ENCODE measurements around the gene OGFOD2. TPM values are rescaled to one million over a fixed set of nuclear protein-coding genes. Genes with fewer than 3 reads are reported as not detected.
"Not testable (repeated sequence)": the region's sequence is repeated elsewhere in the genome, so short reads cannot be mapped to it uniquely, and the experiment has no call there.

Gene OGFOD2
- 10 to 100 TPM; 26.8 to 31.8 TPM for total RNA-seq

- Mint-ChIP-seq H3K27me3 (no peaks in the 10 kb centered on the region), H3K4me1 (peaks cover 25% of the 10 kb centered on the region), H3K4me3 (peak within 1 kb of the TSS; percentile 97), H3K9me3 (no peaks in the 10 kb centered on the region), H3K27ac (peak within 1 kb of the TSS; percentile 100), H3K36me3 (peaks cover 1% of the 10 kb centered on the region)
- DNase-seq = peak; percentile 94
These were observed at the start of gene OGFOD2 for GRCh38 chr12:122974892-122975789. Gene OGFOD2 (plus strand): TSS chr12:122975244. CDS start chr12:122975252, 8 bp downstream.

GRCh38 chr12:122927756-122928403, 47.2 kb upstream of the OGFOD2 start:
- Mint-ChIP-seq H3K27ac (no peak overlapping the region), H3K4me3 (no peak overlapping the region), H3K27me3 (no peaks in the 10 kb centered on the region)

GRCh38 chr12:122928404-122929147, 46.5 kb upstream of the OGFOD2 start:
- Mint-ChIP-seq H3K9me3 (no peaks in the 10 kb centered on the region), H3K4me1 (peaks cover 8% of the 10 kb centered on the region), H3K4me3 (no peak overlapping the region), H3K27me3 (no peaks in the 10 kb centered on the region), H3K36me3 (no peaks in the 10 kb centered on the region), H3K27ac (no peak overlapping the region)
- DNase-seq = no peak

More at GRCh38 chr12:122927756-122928403, 47.2 kb upstream of the OGFOD2 start:
- H3K9me3 Mint-ChIP-seq = no peaks in the 10 kb centered on the region
- no peak for DNase-seq
- H3K4me1 Mint-ChIP-seq = peaks cover 8% of the 10 kb centered on the region
- no peaks in the 10 kb centered on the region for H3K36me3 Mint-ChIP-seq

GRCh38 chr12:122929148-122929538, 45.9 kb upstream of the OGFOD2 start:
- Mint-ChIP-seq H3K9me3 (no peaks in the 10 kb centered on the region), H3K27me3 (no peaks in the 10 kb centered on the region), H3K36me3 (no peaks in the 10 kb centered on the region), H3K4me1 (peaks cover 8% of the 10 kb centered on the region), H3K27ac (no peak overlapping the region), H3K4me3 (no peak overlapping the region)
- DNase-seq = no peak

- DNase-seq = no peak
- Mint-ChIP-seq H3K4me3 (no peak overlapping the region), H3K9me3 (no peaks in the 10 kb centered on the region), H3K27ac (no peak overlapping the region), H3K4me1 (peaks cover 8% of the 10 kb centered on the region), H3K36me3 (no peaks in the 10 kb centered on the region), H3K27me3 (no peaks in the 10 kb centered on the region)
These were observed 45.2 kb upstream of the OGFOD2 start for GRCh38 chr12:122929812-122930211.

GRCh38 chr12:122932207-122932606, 42.8 kb upstream of the OGFOD2 start:
- Mint-ChIP-seq H3K9me3 (no peaks in the 10 kb centered on the region), H3K36me3 (no peaks in the 10 kb centered on the region), H3K27ac (no peak overlapping the region), H3K4me1 (peaks cover 5% of the 10 kb centered on the region), H3K4me3 (no peak overlapping the region), H3K27me3 (no peaks in the 10 kb centered on the region)
- DNase-seq = no peak

GRCh38 chr12:122934722-122935121, 40.3 kb upstream of the OGFOD2 start:
- no peak overlapping the region for H3K4me3 Mint-ChIP-seq
- H3K36me3 Mint-ChIP-seq = no peaks in the 10 kb centered on the region
- DNase-seq = no peak
- no peaks in the 10 kb centered on the region for H3K9me3 Mint-ChIP-seq
- H3K27me3 Mint-ChIP-seq = no peaks in the 10 kb centered on the region
- H3K27ac Mint-ChIP-seq = no peak overlapping the region
- H3K4me1 Mint-ChIP-seq = no peaks in the 10 kb centered on the region

GRCh38 chr12:122935318-122935717, 39.7 kb upstream of the OGFOD2 start:
- Mint-ChIP-seq H3K4me3 (no peak overlapping the region), H3K36me3 (no peaks in the 10 kb centered on the region), H3K27ac (no peak overlapping the region), H3K27me3 (no peaks in the 10 kb centered on the region), H3K9me3 (no peaks in the 10 kb centered on the region), H3K4me1 (no peaks in the 10 kb centered on the region)
- no peak for DNase-seq

- Mint-ChIP-seq H3K27ac (no peak overlapping the region), H3K27me3 (no peaks in the 10 kb centered on the region), H3K36me3 (no peaks in the 10 kb centered on the region), H3K4me1 (peaks cover under 1% of the 10 kb centered on the region), H3K4me3 (no peak overlapping the region), H3K9me3 (no peaks in the 10 kb centered on the region)
- DNase-seq = no peak
These were observed 37.4 kb upstream of the OGFOD2 start for GRCh38 chr12:122937622-122938091.

GRCh38 chr12:122939125-122939524, 35.9 kb upstream of the OGFOD2 start:
- no peak overlapping the region for H3K27ac Mint-ChIP-seq
- H3K36me3 Mint-ChIP-seq = no peaks in the 10 kb centered on the region
- H3K4me3 Mint-ChIP-seq = no peak overlapping the region
- H3K9me3 Mint-ChIP-seq = no peaks in the 10 kb centered on the region
- H3K4me1 Mint-ChIP-seq = peaks cover 9% of the 10 kb centered on the region
- no peak for DNase-seq
- no peaks in the 10 kb centered on the region for H3K27me3 Mint-ChIP-seq

GRCh38 chr12:122941351-122941750, 33.7 kb upstream of the OGFOD2 start:
- not testable (repeated sequence) for H3K4me3 Mint-ChIP-seq, DNase-seq, H3K27ac Mint-ChIP-seq, H3K36me3 Mint-ChIP-seq, H3K27me3 Mint-ChIP-seq, H3K9me3 Mint-ChIP-seq
- peaks cover 12% of the 10 kb centered on the region for H3K4me1 Mint-ChIP-seq

GRCh38 chr12:122942637-122943036, 32.4 kb upstream of the OGFOD2 start:
- Mint-ChIP-seq H3K27ac (no peak overlapping the region), H3K27me3 (no peaks in the 10 kb centered on the region), H3K4me1 (peaks cover 23% of the 10 kb centered on the region), H3K4me3 (no peak overlapping the region), H3K36me3 (no peaks in the 10 kb centered on the region), H3K9me3 (no peaks in the 10 kb centered on the region)
- DNase-seq = no peak

GRCh38 chr12:122943196-122943595, 31.8 kb upstream of the OGFOD2 start:
- H3K4me1 Mint-ChIP-seq = peaks cover 27% of the 10 kb centered on the region
- H3K9me3 Mint-ChIP-seq = no peaks in the 10 kb centered on the region
- no peaks in the 10 kb centered on the region for H3K36me3 Mint-ChIP-seq
- no peak for DNase-seq
- no peak overlapping the region for H3K4me3 Mint-ChIP-seq
- H3K27me3 Mint-ChIP-seq = no peaks in the 10 kb centered on the region
- no peak overlapping the region for H3K27ac Mint-ChIP-seq

GRCh38 chr12:122944605-122945592, 30.1 kb upstream of the OGFOD2 start:
- DNase-seq = no peak
- H3K27me3 Mint-ChIP-seq = no peaks in the 10 kb centered on the region
- no peaks in the 10 kb centered on the region for H3K36me3 Mint-ChIP-seq
- no peak overlapping the region for H3K27ac Mint-ChIP-seq
- H3K4me3 Mint-ChIP-seq = no peak overlapping the region
- H3K4me1 Mint-ChIP-seq = peaks cover 27% of the 10 kb centered on the region
- no peaks in the 10 kb centered on the region for H3K9me3 Mint-ChIP-seq
